ENCODE measurements around the gene COL24A1. TPM values are rescaled to one million over a fixed set of nuclear protein-coding genes. Genes with fewer than 3 reads are reported as not detected.

COL24A1 gene
- total RNA-seq, 1 experiment from 2014 or later: not detected

- no peaks in the 10 kb centered on the region for H3K9me2 ChIP-seq (ENCODE audit: insufficient read depth)
- H4K20me1 ChIP-seq (ENCODE audit: insufficient read depth): no peaks in the 10 kb centered on the region
- ChIA-PET RAD21 (ENCODE audit: low non-redundant PET in 1 of 2, low total read pairs in 2 of 2, uncharacterized antibody in 2 of 2, unreplicated experiment in 2 of 2) (interaction anchor here in 1 of 2 experiments (0.7 kb wide), 1 partner anchor 28 kb away, joined by 3 read pairs; no protein-coding TSS in a partner anchor), POLR2A (no interaction called here), CTCF (interaction anchor here (1.3 kb wide), 1 partner anchor 8 kb away, joined by 3 read pairs; no protein-coding TSS in a partner anchor)
- H3K4me2 ChIP-seq (ENCODE audit: low read length): no peak overlapping the region
- DNase-seq (ENCODE audit: low read depth, low spot score) (no peak), ATAC-seq (no peak)
- no TSS peak for BruUV-seq (replicated peaks)
- no peaks in the 10 kb centered on the region for H3K27me3 ChIP-seq (ENCODE audit: insufficient read depth, low read length)
- no peak overlapping the region for H2AFZ ChIP-seq (ENCODE audit: low read depth, low read length, poor library complexity, severe bottlenecking)
- H3K4me1 ChIP-seq (ENCODE audit: control insufficient read depth in 1 of 2, insufficient read depth in 2 of 2, low read length in 2 of 2): no peaks in the 10 kb centered on the region
- H3K79me2 ChIP-seq (ENCODE audit: insufficient read depth, low read length): no peaks in the 10 kb centered on the region
- no peak overlapping the region for H3K4me3 ChIP-seq (replicated peaks in 1 of 2; ENCODE audit: low read depth in 1 of 2, low read length in 2 of 2)
- no peak overlapping the region for H3K9ac ChIP-seq (ENCODE audit: low read length)
- H3K9me3 ChIP-seq (ENCODE audit: control insufficient read depth in 1 of 2, insufficient read depth in 1 of 2, low read depth in 1 of 2, low read length in 2 of 2): no peaks in the 10 kb centered on the region
- intact Hi-C loops (cut with micrococcal nuclease): no loop called here
- TF ChIP-seq ATF3 (IDR thresholded peaks at IDR 0.05) (no peak), POLR2A (IDR thresholded peaks at IDR 0.05; ENCODE audit: borderline replicate concordance, extremely low read depth, insufficient read depth, insufficient read length) (no peak), CBX3 (IDR thresholded peaks at IDR 0.05; ENCODE audit: low read depth) (no peak)
- no peaks in the 10 kb centered on the region for H3K36me3 ChIP-seq (ENCODE audit: control insufficient read depth in 1 of 2, insufficient read depth in 2 of 2, low read length in 2 of 2)
- no peak overlapping the region for H3K27ac ChIP-seq (ENCODE audit: low read depth, low read length)
Measured at GRCh38 chr1:86062453-86062852, 94.1 kb downstream of the COL24A1 start.

- no peak overlapping the region for H3K9ac ChIP-seq (ENCODE audit: low read length)
- H3K4me2 ChIP-seq (ENCODE audit: low read length): no peak overlapping the region
- H3K36me3 ChIP-seq (ENCODE audit: control insufficient read depth in 1 of 2, insufficient read depth in 2 of 2, low read length in 2 of 2): no peaks in the 10 kb centered on the region
- ChIA-PET POLR2A (no interaction called here), CTCF (no interaction called here), RAD21 (ENCODE audit: low non-redundant PET in 1 of 2, low total read pairs in 2 of 2, uncharacterized antibody in 2 of 2, unreplicated experiment in 2 of 2) (interaction anchor here in 1 of 2 experiments (0.7 kb wide), 1 partner anchor 27 kb away, joined by 3 read pairs; no protein-coding TSS in a partner anchor)
- DNase-seq (ENCODE audit: low read depth, low spot score) (no peak), ATAC-seq (no peak)
- no peak for TF ChIP-seq EGR1 (IDR thresholded peaks at IDR 0.05; ENCODE audit: low read depth)
- TF ChIP-seq JUND (IDR thresholded peaks at IDR 0.05): no peak
- no peak for TF ChIP-seq ATF3 (IDR thresholded peaks at IDR 0.05)
- TF ChIP-seq CBX3 (IDR thresholded peaks at IDR 0.05; ENCODE audit: low read depth): no peak
- no peak for TF ChIP-seq ZBTB33 (IDR thresholded peaks at IDR 0.05; ENCODE audit: extremely low read depth, insufficient replicate concordance, low read length)
- H4K20me1 ChIP-seq (ENCODE audit: insufficient read depth): no peaks in the 10 kb centered on the region
- no peak overlapping the region for H3K27ac ChIP-seq (ENCODE audit: low read depth, low read length)
- H3K27me3 ChIP-seq (ENCODE audit: insufficient read depth, low read length): no peaks in the 10 kb centered on the region
- H3K79me2 ChIP-seq (ENCODE audit: insufficient read depth, low read length): no peaks in the 10 kb centered on the region
- H3K4me3 ChIP-seq (replicated peaks in 1 of 2; ENCODE audit: low read depth in 1 of 2, low read length in 2 of 2): no peak overlapping the region
- BruUV-seq (replicated peaks): no TSS peak
- intact Hi-C loops (cut with micrococcal nuclease): no loop called here
- no peaks in the 10 kb centered on the region for H3K4me1 ChIP-seq (ENCODE audit: control insufficient read depth in 1 of 2, insufficient read depth in 2 of 2, low read length in 2 of 2)
- no peak overlapping the region for H2AFZ ChIP-seq (ENCODE audit: low read depth, low read length, poor library complexity, severe bottlenecking)
- H3K9me3 ChIP-seq (ENCODE audit: control insufficient read depth in 1 of 2, insufficient read depth in 1 of 2, low read depth in 1 of 2, low read length in 2 of 2): no peaks in the 10 kb centered on the region
- H3K9me2 ChIP-seq (ENCODE audit: insufficient read depth): no peaks in the 10 kb centered on the region
Measured at GRCh38 chr1:86061551-86061990, 95.0 kb downstream of the COL24A1 start.

All from HCT116 (cell line).